CD14-positive monocyte (primary cell): ENCODE results near the gene MERTK. TPM values are rescaled to one million over a fixed set of nuclear protein-coding genes. Genes with fewer than 3 reads are reported as not detected.

Experiments used
- DNase-seq, 3 donors: peaks; one replicate each; pipeline ENCODE4 v3.0.0-alpha.2; 2011 to 2022
- H2AFZ ChIP-seq: 2 replicates; pipeline ENCODE4 v1.6.0; 2012; ENCODE audit warnings: mild to moderate bottlenecking, low read depth, low read length, inconsistent platforms; ENCODE audit not compliant: insufficient read depth, poor library complexity, severe bottlenecking
- H3K27ac ChIP-seq, 2 donors: 1 replicate in 1 of 2; 2 replicates in 1 of 2; pipeline ENCODE4 v1.5.1; 2012 to 2013; ENCODE audit warnings: low read length in 2 of 2, control low read depth in 1 of 2, inconsistent platforms in 1 of 2, low read depth in 1 of 2, mild to moderate bottlenecking in 1 of 2
- H3K27me3 ChIP-seq, 2 donors: one replicate each; pipeline versions ENCODE4 v1.6.0 to v1.6.1; 2011 to 2013; ENCODE audit warnings: low read length in 2 of 2; ENCODE audit not compliant: control insufficient read depth in 2 of 2, insufficient read depth in 2 of 2
- H3K36me3 ChIP-seq, 2 donors: replicated peaks in 1 of 2; 1 replicate in 1 of 2; 2 replicates in 1 of 2; pipeline versions ENCODE4 v1.5.1 to v1.6.1; 2012 to 2013; ENCODE audit warnings: low read length in 2 of 2, control low read depth in 1 of 2, inconsistent platforms in 1 of 2, mild to moderate bottlenecking in 1 of 2; ENCODE audit not compliant: insufficient read depth in 2 of 2, control insufficient read depth in 1 of 2
- H3K4me1 ChIP-seq, 2 donors: 1 replicate in 1 of 2; 2 replicates in 1 of 2; pipeline versions ENCODE4 v1.5.1 to v1.6.1; 2012 to 2013; ENCODE audit warnings: low read length in 2 of 2, control low read depth in 1 of 2, inconsistent platforms in 1 of 2, mild to moderate bottlenecking in 1 of 2, moderate library complexity in 1 of 2; ENCODE audit not compliant: insufficient read depth in 2 of 2, control insufficient read depth in 1 of 2
- H3K4me2 ChIP-seq: replicated peaks from 2 replicates; pipeline ENCODE3; 2012; ENCODE audit warnings: low read length, moderate library complexity, mild to moderate bottlenecking; ENCODE audit not compliant: poor library complexity, severe bottlenecking; ENCODE audit errors: extremely low read depth
- H3K4me3 ChIP-seq, 3 experiments: fragments of 200-600 bp in 1 of 3; sonication (generic) in 1 of 3; replicated peaks in 1 of 3; 1 replicate in 2 of 3; 2 replicates in 1 of 3; pipeline ENCODE4 v1.5.1; 2011 to 2013; ENCODE audit warnings: low read length in 3 of 3, mild to moderate bottlenecking in 3 of 3, control low read depth in 2 of 3, low read depth in 2 of 3, inconsistent platforms in 1 of 3, moderate library complexity in 1 of 3
- H3K79me2 ChIP-seq: 2 replicates; pipeline ENCODE4 v1.6.0; 2012; ENCODE audit warnings: mild to moderate bottlenecking, control low read depth, inconsistent platforms, low read length, moderate library complexity; ENCODE audit not compliant: insufficient read depth
- H3K9ac ChIP-seq: 2 replicates; pipeline ENCODE4 v1.6.0; 2017; ENCODE audit warnings: low read length, mild to moderate bottlenecking; ENCODE audit not compliant: insufficient read depth, poor library complexity, severe bottlenecking
- H3K9me3 ChIP-seq, 2 donors: replicated peaks in 1 of 2; 1 replicate in 1 of 2; 2 replicates in 1 of 2; pipeline versions ENCODE4 v1.5.1 to v1.6.1; 2012 to 2013; ENCODE audit warnings: low read length in 2 of 2, control low read depth in 1 of 2; ENCODE audit not compliant: control insufficient read depth in 1 of 2, insufficient read depth in 1 of 2
- H4K20me1 ChIP-seq: 2 replicates; pipeline ENCODE4 v1.6.0; 2012; ENCODE audit warnings: mild to moderate bottlenecking, low read length, control low read depth, moderate library complexity; ENCODE audit not compliant: insufficient read depth
- H3K27ac Mint-ChIP-seq, 7 donors: one replicate each; pipeline ENCODE4 v1.8.0; 2020; ENCODE audit warnings: mild to moderate bottlenecking in 7 of 7, mixed read lengths in 7 of 7, moderate library complexity in 6 of 7, inconsistent platforms in 2 of 7
- H3K27me3 Mint-ChIP-seq, 3 donors: one replicate each; pipeline ENCODE4 v1.8.0; 2021 to 2022; ENCODE audit warnings: low read depth in 3 of 3, mild to moderate bottlenecking in 3 of 3, mixed read lengths in 3 of 3, moderate library complexity in 3 of 3, inconsistent platforms in 1 of 3
- H3K36me3 Mint-ChIP-seq, 2 donors: one replicate each; pipeline ENCODE4 v1.8.0; 2020; ENCODE audit warnings: mixed read lengths in 2 of 2, inconsistent platforms in 1 of 2, mild to moderate bottlenecking in 1 of 2
- H3K4me1 Mint-ChIP-seq: one replicate; pipeline ENCODE4 v1.8.0; 2020; ENCODE audit warnings: mild to moderate bottlenecking, mixed read lengths
- H3K4me3 Mint-ChIP-seq, 2 donors: one replicate each; pipeline ENCODE4 v1.8.0; 2020; ENCODE audit warnings: mild to moderate bottlenecking in 2 of 2, mixed read lengths in 2 of 2, moderate library complexity in 1 of 2
- H3K9me3 Mint-ChIP-seq, 7 donors: one replicate each; pipeline ENCODE4 v1.8.0; 2020 to 2022; ENCODE audit warnings: mixed read lengths in 7 of 7, mild to moderate bottlenecking in 6 of 7, moderate library complexity in 6 of 7, inconsistent platforms in 2 of 7
- CTCF ChIP-seq: fragments of 200-600 bp; IDR thresholded peaks from one replicate; pipeline ENCODE4 v1.8.0; 2022; ENCODE audit warnings: antibody characterized with exemption, mild to moderate bottlenecking
- WGBS: methylation state at CpG from one replicate; pipeline ENCODE4 v1.1.5; 2013; ENCODE audit warnings: missing lambda C conversion rate; ENCODE audit not compliant: insufficient coverage; 5-methylcytosine and 5-hydroxymethylcytosine counted together
- intact Hi-C, 2 donors: fragments of 100-400 bp; cut with micrococcal nuclease; formaldehyde crosslinking; loops; one replicate each; pipeline versions ENCODE4 v1.15.0 to v1.15.1; 2023
- polyA plus RNA-seq, 3 donors: library from polyadenylated mRNA; depleted of rRNA in 1 of 3; unstranded in 2 of 3; stranded (reverse) in 1 of 3; fragments of 300-500 nt in 2 of 3; fragments of >200 nt in 1 of 3; fragmentation: Illumina TruSeq in 2 of 3; gene quantifications; 1 replicate in 2 of 3; 2 replicates in 1 of 3; pipeline ENCODE4 v1.2.3, GENCODE V29; 2012 to 2021

The MERTK gene
- polyA plus RNA-seq, 3 donors = 4.1 to 17.0 (median 4.2) TPM

GRCh38 chr2:112031473-112032223 lies 133.2 kb downstream of the MERTK start:
- H2AFZ ChIP-seq = no peak overlapping the region
- intact Hi-C loops = loop anchor here in 1 of 2 donors (2.0 kb wide), 1 partner anchor 25 kb away; no protein-coding TSS in a partner anchor
- H3K36me3 ChIP-seq = no peaks in the 10 kb centered on the region
- peaks cover 0 to 3% (median 0%) of the 10 kb centered on the region in 3 donors for H3K27me3 Mint-ChIP-seq
- no peaks in the 10 kb centered on the region for H3K79me2 ChIP-seq
- peaks cover 29% of the 10 kb centered on the region for H3K4me1 Mint-ChIP-seq
- TF ChIP-seq CTCF = no peak
- peak overlapping the region in 1 of 3 experiments; percentile 35 for H3K4me3 ChIP-seq
- peaks cover 2 to 5% of the 10 kb centered on the region in 2 donors for H3K36me3 Mint-ChIP-seq
- H3K9me3 Mint-ChIP-seq = peaks cover 0 to 3% (median 0%) of the 10 kb centered on the region in 7 donors
- DNase-seq = peak; percentile 29 to 46 (median 39)
- no peaks in the 10 kb centered on the region for H3K27me3 ChIP-seq
- H3K9ac ChIP-seq = no peak overlapping the region
- H3K27ac Mint-ChIP-seq = peak overlapping the region; percentile 33 to 97 (median 93)
- peak overlapping the region; percentile 35 for H3K4me2 ChIP-seq
- peaks cover 33 to 34% of the 10 kb centered on the region in 2 donors for H3K4me1 ChIP-seq
- peak overlapping the region; percentile 3 to 70 for H3K4me3 Mint-ChIP-seq
- H3K27ac ChIP-seq = peak overlapping the region in 1 of 2 donors; percentile 86
- H4K20me1 ChIP-seq = no peaks in the 10 kb centered on the region
- 0% methylated on average over 4 of the region's 12 CpGs for WGBS
- H3K9me3 ChIP-seq = no peaks in the 10 kb centered on the region

- Histone ChIP-seq H4K20me1 (no peaks in the 10 kb centered on the region), H3K4me3 (peak overlapping the region in 1 of 3 experiments; percentile 35), H3K27me3 (no peaks in the 10 kb centered on the region), H3K9ac (no peak overlapping the region), H2AFZ (no peak overlapping the region), H3K4me2 (peak overlapping the region; percentile 35), H3K27ac (peak overlapping the region; percentile 75 to 86), H3K79me2 (no peaks in the 10 kb centered on the region), H3K36me3 (no peaks in the 10 kb centered on the region), H3K4me1 (peaks cover 33 to 34% of the 10 kb centered on the region in 2 donors), H3K9me3 (no peaks in the 10 kb centered on the region)
- no peak for TF ChIP-seq CTCF
- Mint-ChIP-seq H3K4me3 (peak overlapping the region; percentile 3 to 70), H3K36me3 (peaks cover 2 to 5% of the 10 kb centered on the region in 2 donors), H3K9me3 (peaks cover 0 to 5% (median 0%) of the 10 kb centered on the region in 7 donors), H3K27me3 (peaks cover 0 to 3% (median 0%) of the 10 kb centered on the region in 3 donors), H3K27ac (peak overlapping the region; percentile 33 to 97 (median 93)), H3K4me1 (peaks cover 29% of the 10 kb centered on the region)
- DNase-seq = no peak
- intact Hi-C loops = no loop called here
- WGBS = 100% methylated on average over 1 of the region's 4 CpGs
These were observed 133.8 kb downstream of the MERTK start for GRCh38 chr2:112032224-112032586.
